ENCODE measurements around the gene RBP7.

RBP7 gene

GRCh38 chr1:10032590-10033358, 35.7 kb downstream of the RBP7 start, which contains the start of gene UBE4B:
UBE4B (plus strand) TSS chr1:10032958; CDS start chr1:10033671, 713 bp downstream.
- DNase-seq: peak; percentile 100

GRCh38 chr1:10033359-10033845, 36.4 kb downstream of the RBP7 start:
- no peak for DNase-seq

GRCh38 chr1:10042746-10043145, 45.7 kb downstream of the RBP7 start:
- no peak for DNase-seq

GRCh38 chr1:10045480-10046355, 48.7 kb downstream of the RBP7 start:
- no peak for DNase-seq

GRCh38 chr1:10046356-10047085, 49.5 kb downstream of the RBP7 start:
- DNase-seq: no peak

GRCh38 chr1:10048601-10049000, 51.6 kb downstream of the RBP7 start:
- no peak for DNase-seq

- DNase-seq: no peak
Measured at GRCh38 chr1:10050611-10051010, 53.6 kb downstream of the RBP7 start.

GRCh38 chr1:10051656-10052055, 54.6 kb downstream of the RBP7 start:
- no peak for DNase-seq

- no peak for DNase-seq
Measured at GRCh38 chr1:10052347-10052746, 55.3 kb downstream of the RBP7 start.

- no peak for DNase-seq
Measured at GRCh38 chr1:10054465-10054864, 57.4 kb downstream of the RBP7 start.

- DNase-seq: no peak
Measured at GRCh38 chr1:10056599-10056987, 59.6 kb downstream of the RBP7 start.

GRCh38 chr1:10057343-10057742, 60.3 kb downstream of the RBP7 start:
- DNase-seq: no peak

- DNase-seq: no peak
Measured at GRCh38 chr1:10057796-10058195, 60.8 kb downstream of the RBP7 start.

GRCh38 chr1:10059342-10059718, 62.3 kb downstream of the RBP7 start:
- DNase-seq: no peak

- DNase-seq: no peak
Measured at GRCh38 chr1:10060311-10061100, 63.5 kb downstream of the RBP7 start.

GRCh38 chr1:10061276-10061675, 64.2 kb downstream of the RBP7 start:
- no peak for DNase-seq

- DNase-seq: no peak
Measured at GRCh38 chr1:10063878-10064277, 66.8 kb downstream of the RBP7 start.

GRCh38 chr1:10064416-10065343, 67.7 kb downstream of the RBP7 start:
- DNase-seq: no peak

- no peak for DNase-seq
Measured at GRCh38 chr1:10065344-10065685, 68.3 kb downstream of the RBP7 start.

All from central memory CD4-positive, alpha-beta T cell (primary cell).